Measurements from ENCODE around the gene COQ10A.
A peak's percentile ranks its signal among the peaks of the same experiment; 100 is the strongest.
"Not testable (repeated sequence)": the region's sequence is repeated elsewhere in the genome, so short reads cannot be mapped to it uniquely, and the experiment has no call there.

The COQ10A gene

GRCh38 chr12:56244494-56244893 is 22.2 kb upstream of the COQ10A start:
- DNase-seq, result no peak

GRCh38 chr12:56247923-56248322 is 18.8 kb upstream of the COQ10A start:
- no peak for DNase-seq

GRCh38 chr12:56248711-56249110 is 18.0 kb upstream of the COQ10A start:
- DNase-seq, result no peak

- DNase-seq, result no peak
These were observed 14.1 kb upstream of the COQ10A start for GRCh38 chr12:56252649-56253048.

GRCh38 chr12:56253091-56253490 is 13.7 kb upstream of the COQ10A start:
- no peak for DNase-seq

GRCh38 chr12:56255671-56256070 is 11.1 kb upstream of the COQ10A start:
- DNase-seq, result no peak

- no peak for DNase-seq
These were observed 10.3 kb upstream of the COQ10A start for GRCh38 chr12:56256326-56256960.

- DNase-seq, result no peak
These were observed 9.7 kb upstream of the COQ10A start for GRCh38 chr12:56257071-56257470.

GRCh38 chr12:56257491-56258067 is 9.2 kb upstream of the COQ10A start:
- DNase-seq, result peak in 1 of 2 experiments; percentile 32

- DNase-seq, result peak; percentile 84 to 88
These were observed 8.5 kb upstream of the COQ10A start, which contains the start of gene ANKRD52 for GRCh38 chr12:56258068-56258819. Gene ANKRD52 (minus strand): TSS chr12:56258384. CDS start chr12:56258269, 115 bp downstream.

- DNase-seq, result no peak
These were observed 7.9 kb upstream of the COQ10A start for GRCh38 chr12:56258820-56259183.

- DNase-seq, result no peak
These were observed 6.4 kb upstream of the COQ10A start for GRCh38 chr12:56260380-56260779.

GRCh38 chr12:56260921-56261320 is 5.8 kb upstream of the COQ10A start:
- no peak for DNase-seq

- DNase-seq, result no peak
These were observed 5.1 kb upstream of the COQ10A start for GRCh38 chr12:56261503-56262232.

- DNase-seq, result peak; percentile 25 to 32
These were observed 3.8 kb upstream of the COQ10A start for GRCh38 chr12:56262955-56263354.

GRCh38 chr12:56266068-56266692 is 562 bp upstream of the COQ10A start:
- not testable (repeated sequence) for DNase-seq

- DNase-seq, result no peak
These were observed 815 bp downstream of the COQ10A start for GRCh38 chr12:56267443-56268071.

GRCh38 chr12:56271031-56271430 is 4.3 kb downstream of the COQ10A start:
- no peak for DNase-seq

- not testable (repeated sequence) for DNase-seq
These were observed 5.7 kb downstream of the COQ10A start for GRCh38 chr12:56272468-56272867.

GRCh38 chr12:56274299-56274698 is 7.6 kb downstream of the COQ10A start:
- DNase-seq, result no peak

- no peak for DNase-seq
These were observed 12.2 kb downstream of the COQ10A start for GRCh38 chr12:56278905-56279304.

- no peak for DNase-seq
These were observed 14.1 kb downstream of the COQ10A start for GRCh38 chr12:56280849-56281248.
